NT2/D1 (cell line): ENCODE measurements around the gene CUTC.

Source experiments
- YY1 ChIP-seq: IDR thresholded peaks from 2 replicates; pipeline ENCODE4 v1.6.1; 2011; ENCODE audit not compliant: insufficient read length, insufficient read depth
- ZNF274 ChIP-seq: IDR thresholded peaks from 2 replicates; pipeline ENCODE4 v1.6.1; 2011; ENCODE audit warnings: mild to moderate bottlenecking, low read depth, low read length

GRCh38 chr10:99768556-99768955 is 36.5 kb downstream of the CUTC start:
- TF ChIP-seq ZNF274 = no peak
- no peak for TF ChIP-seq YY1
